SK-MEL-5 (cell line): ENCODE data around the gene EMC7. TPM values are rescaled to one million over a fixed set of nuclear protein-coding genes. Genes with fewer than 3 reads are reported as not detected.
A peak's percentile ranks its signal among the peaks of the same experiment; 100 is the strongest.
"Not testable (repeated sequence)": the region's sequence is repeated elsewhere in the genome, so short reads cannot be mapped to it uniquely, and the experiment has no call there.

ENCODE experiments used
- DNase-seq: peaks from one replicate; pipeline ENCODE4 v3.0.0-alpha.2; 2016; ENCODE audit warnings: low read depth, low spot score
- in situ Hi-C: cut with HindIII; loops from 2 replicates; pipeline ENCODE4 v1.10.0; 2016; ENCODE audit warnings: low sequenced_read_pairs, high pct_unique_total_duplicates, low pct_unique_long_range_greater_than_20kb
- total RNA-seq: library from RNA; depleted of rRNA; stranded (reverse); fragments of >200 nt; shearing (Covaris generic); gene quantifications from 2 replicates; pipeline ENCODE4 v1.2.3, GENCODE V29; 2014

The EMC7 gene
- total RNA-seq, 1 experiment from 2014 or later: 49.6 TPM

GRCh38 chr15:34106423-34106822 lies 4.8 kb upstream of the EMC7 start:
- no peak for DNase-seq
- in situ Hi-C loops: no loop called here

GRCh38 chr15:34102175-34102925 lies 688 bp upstream of the EMC7 start:
- in situ Hi-C loops: no loop called here
- DNase-seq: no peak

GRCh38 chr15:34099914-34100313 lies 1.7 kb downstream of the EMC7 start:
- in situ Hi-C loops: no loop called here
- no peak for DNase-seq

- DNase-seq: no peak
- in situ Hi-C loops: no loop called here
Observed at GRCh38 chr15:34085746-34086145, 15.9 kb downstream of the EMC7 start.

- no peak for DNase-seq
- in situ Hi-C loops: no loop called here
Observed at GRCh38 chr15:34084086-34084485, 17.6 kb downstream of the EMC7 start.

GRCh38 chr15:34079904-34080303 lies 21.8 kb downstream of the EMC7 start:
- in situ Hi-C loops: no loop called here
- no peak for DNase-seq

- DNase-seq: no peak
- in situ Hi-C loops: no loop called here
Observed at GRCh38 chr15:34078900-34079299, 22.8 kb downstream of the EMC7 start.

GRCh38 chr15:34076785-34077184 lies 24.9 kb downstream of the EMC7 start:
- DNase-seq: no peak
- in situ Hi-C loops: no loop called here

GRCh38 chr15:34070003-34070402 lies 31.7 kb downstream of the EMC7 start:
- DNase-seq: peak; percentile 11
- in situ Hi-C loops: no loop called here

GRCh38 chr15:34065941-34066340 lies 35.7 kb downstream of the EMC7 start:
- in situ Hi-C loops: no loop called here
- DNase-seq: no peak

GRCh38 chr15:34065261-34065660 lies 36.4 kb downstream of the EMC7 start:
- no peak for DNase-seq
- in situ Hi-C loops: no loop called here

- in situ Hi-C loops: no loop called here
Observed at GRCh38 chr15:34064438-34064837, 37.2 kb downstream of the EMC7 start.

GRCh38 chr15:34059946-34060345 lies 41.7 kb downstream of the EMC7 start:
- in situ Hi-C loops: no loop called here
- DNase-seq: no peak

More at GRCh38 chr15:34064438-34064837, 37.2 kb downstream of the EMC7 start:
- no peak for DNase-seq

GRCh38 chr15:34059476-34059875 lies 42.2 kb downstream of the EMC7 start:
- in situ Hi-C loops: no loop called here
- DNase-seq: no peak

- no peak for DNase-seq
- in situ Hi-C loops: no loop called here
Observed at GRCh38 chr15:34056911-34057310, 44.8 kb downstream of the EMC7 start.

GRCh38 chr15:34055868-34056595 lies 45.6 kb downstream of the EMC7 start:
- no peak for DNase-seq
- in situ Hi-C loops: no loop called here

- no peak for DNase-seq
- in situ Hi-C loops: no loop called here
Observed at GRCh38 chr15:34054081-34054707, 47.5 kb downstream of the EMC7 start.

- DNase-seq, in situ Hi-C loops: not testable (repeated sequence)
Observed at GRCh38 chr15:34050385-34050784, 51.3 kb downstream of the EMC7 start.

- in situ Hi-C loops: no loop called here
- no peak for DNase-seq
Observed at GRCh38 chr15:34049112-34049511, 52.5 kb downstream of the EMC7 start.
